ENCODE results near the gene TXK.

Gene TXK

GRCh38 chr4:48073567-48074103, 60.4 kb downstream of the TXK start:
- no peaks in the 10 kb centered on the region for H3K9me3 Mint-ChIP-seq
- no peaks in the 10 kb centered on the region for H3K4me1 Mint-ChIP-seq (ENCODE audit: low read depth)
- H3K36me3 Mint-ChIP-seq (ENCODE audit: low read depth) = peaks cover 41% of the 10 kb centered on the region
- no peaks in the 10 kb centered on the region for H3K27me3 Mint-ChIP-seq (ENCODE audit: low read depth)
- no peak overlapping the region for H3K4me3 Mint-ChIP-seq
- no peak overlapping the region for H3K27ac Mint-ChIP-seq

GRCh38 chr4:48071191-48071590, 62.9 kb downstream of the TXK start:
- peaks cover under 1% of the 10 kb centered on the region for H3K4me1 Mint-ChIP-seq (ENCODE audit: low read depth)
- no peak overlapping the region for H3K4me3 Mint-ChIP-seq
- no peaks in the 10 kb centered on the region for H3K9me3 Mint-ChIP-seq
- no peak overlapping the region for H3K27ac Mint-ChIP-seq
- no peaks in the 10 kb centered on the region for H3K27me3 Mint-ChIP-seq (ENCODE audit: low read depth)
- peaks cover 46% of the 10 kb centered on the region for H3K36me3 Mint-ChIP-seq (ENCODE audit: low read depth)

DNA sequence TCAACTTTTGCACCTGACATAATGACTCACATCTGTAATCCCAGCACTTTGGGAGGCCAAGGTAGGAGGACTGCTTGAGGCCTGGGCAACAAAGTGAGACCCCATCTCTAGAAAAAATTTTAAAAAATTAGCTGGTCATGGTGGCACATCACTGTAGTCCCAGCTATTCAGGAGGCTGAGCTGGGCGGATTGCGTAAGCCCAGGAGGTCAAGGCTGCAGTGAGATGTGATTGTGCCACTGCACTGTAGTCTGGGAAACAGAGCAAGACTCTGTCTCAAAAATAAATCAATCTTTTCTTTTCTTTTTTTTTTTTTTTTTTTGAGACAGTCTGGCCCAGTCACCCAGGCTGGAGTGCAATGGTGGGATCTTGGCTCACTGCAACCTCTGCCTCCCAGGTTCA, 65.0 kb downstream of the TXK start:
- Mint-ChIP-seq H3K27ac (no peak overlapping the region), H3K36me3 (ENCODE audit: low read depth) (peaks cover 52% of the 10 kb centered on the region), H3K9me3 (no peaks in the 10 kb centered on the region), H3K27me3 (ENCODE audit: low read depth) (no peaks in the 10 kb centered on the region), H3K4me3 (no peak overlapping the region), H3K4me1 (ENCODE audit: low read depth) (peaks cover 11% of the 10 kb centered on the region)

DNA sequence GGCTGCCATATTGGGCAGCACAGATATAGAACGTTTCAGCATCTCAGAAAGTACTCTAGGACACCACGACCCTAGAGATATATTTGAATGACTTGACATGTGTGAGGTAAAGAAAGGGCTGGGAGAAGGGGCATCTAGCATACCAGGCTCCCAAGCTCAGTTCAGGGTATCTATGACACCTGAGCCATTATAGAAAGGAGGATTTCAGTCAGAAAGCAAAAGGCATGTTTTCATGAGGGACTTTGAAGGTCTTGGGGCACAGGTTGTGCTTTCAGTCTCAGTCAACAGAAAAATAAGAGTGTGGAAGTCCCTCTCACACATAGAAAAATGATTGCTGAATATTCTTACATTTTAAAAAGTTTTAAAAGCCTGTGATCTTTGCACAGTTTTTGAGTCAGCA, 65.9 kb downstream of the TXK start:
- no peak overlapping the region for H3K4me3 Mint-ChIP-seq
- H3K36me3 Mint-ChIP-seq (ENCODE audit: low read depth) = peaks cover 44% of the 10 kb centered on the region
- H3K27ac Mint-ChIP-seq = no peak overlapping the region
- H3K9me3 Mint-ChIP-seq = no peaks in the 10 kb centered on the region
- no peaks in the 10 kb centered on the region for H3K27me3 Mint-ChIP-seq (ENCODE audit: low read depth)
- peaks cover 11% of the 10 kb centered on the region for H3K4me1 Mint-ChIP-seq (ENCODE audit: low read depth)

GRCh38 chr4:48067536-48067935, 66.5 kb downstream of the TXK start:
- no peaks in the 10 kb centered on the region for H3K9me3 Mint-ChIP-seq
- peaks cover 11% of the 10 kb centered on the region for H3K4me1 Mint-ChIP-seq (ENCODE audit: low read depth)
- peaks cover 47% of the 10 kb centered on the region for H3K36me3 Mint-ChIP-seq (ENCODE audit: low read depth)
- H3K27ac Mint-ChIP-seq = no peak overlapping the region
- no peak overlapping the region for H3K4me3 Mint-ChIP-seq
- no peaks in the 10 kb centered on the region for H3K27me3 Mint-ChIP-seq (ENCODE audit: low read depth)

DNA sequence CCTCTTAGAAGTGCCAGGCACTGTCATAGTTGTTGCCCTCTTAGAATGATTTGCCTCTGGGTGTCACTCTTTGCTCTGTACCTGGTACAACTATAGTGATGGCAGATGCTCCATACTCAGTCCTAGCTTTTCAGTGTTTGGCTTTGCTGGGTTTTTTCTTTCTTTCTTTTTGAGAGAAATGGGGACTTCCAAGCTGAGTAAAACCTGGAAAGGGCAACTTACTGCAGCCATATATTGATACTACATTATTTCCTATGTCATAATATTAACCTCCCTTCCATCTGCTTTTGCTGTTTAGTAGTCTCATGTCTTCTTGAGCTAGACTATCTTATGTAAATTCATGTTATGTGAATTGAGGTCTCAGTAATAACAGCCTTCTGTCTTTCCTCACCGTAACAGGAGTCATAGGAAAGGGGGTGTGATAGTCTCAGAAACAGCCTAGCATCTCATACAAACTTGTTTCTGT, 68.4 kb downstream of the TXK start:
- Mint-ChIP-seq H3K27ac (no peak overlapping the region), H3K27me3 (ENCODE audit: low read depth) (no peaks in the 10 kb centered on the region), H3K4me1 (ENCODE audit: low read depth) (peaks cover 11% of the 10 kb centered on the region), H3K36me3 (ENCODE audit: low read depth) (peaks cover 45% of the 10 kb centered on the region), H3K9me3 (peaks cover 8% of the 10 kb centered on the region), H3K4me3 (no peak overlapping the region)

DNA sequence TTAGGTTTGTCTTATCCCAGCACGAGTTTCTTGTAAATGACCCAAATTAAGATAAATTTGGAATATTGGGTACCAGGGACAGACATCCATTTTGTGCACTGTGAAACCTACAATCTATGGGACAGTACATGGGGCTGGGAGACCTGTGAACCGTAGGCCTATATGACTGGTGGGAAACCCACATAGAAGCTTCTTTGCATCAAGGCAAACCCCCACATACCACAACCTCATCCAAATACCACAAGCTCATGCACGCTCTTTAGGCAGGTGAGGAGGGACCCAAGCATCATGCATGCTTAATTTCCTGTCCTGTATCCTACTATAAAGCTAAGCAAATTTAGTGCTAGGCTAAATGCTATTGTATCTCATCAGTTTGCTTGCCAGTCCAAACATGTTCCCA, 69.7 kb downstream of the TXK start:
- Mint-ChIP-seq H3K27ac (no peak overlapping the region), H3K27me3 (ENCODE audit: low read depth) (no peaks in the 10 kb centered on the region), H3K9me3 (peaks cover 18% of the 10 kb centered on the region), H3K4me3 (no peak overlapping the region), H3K36me3 (ENCODE audit: low read depth) (peaks cover 38% of the 10 kb centered on the region), H3K4me1 (ENCODE audit: low read depth) (peaks cover 11% of the 10 kb centered on the region)

DNA sequence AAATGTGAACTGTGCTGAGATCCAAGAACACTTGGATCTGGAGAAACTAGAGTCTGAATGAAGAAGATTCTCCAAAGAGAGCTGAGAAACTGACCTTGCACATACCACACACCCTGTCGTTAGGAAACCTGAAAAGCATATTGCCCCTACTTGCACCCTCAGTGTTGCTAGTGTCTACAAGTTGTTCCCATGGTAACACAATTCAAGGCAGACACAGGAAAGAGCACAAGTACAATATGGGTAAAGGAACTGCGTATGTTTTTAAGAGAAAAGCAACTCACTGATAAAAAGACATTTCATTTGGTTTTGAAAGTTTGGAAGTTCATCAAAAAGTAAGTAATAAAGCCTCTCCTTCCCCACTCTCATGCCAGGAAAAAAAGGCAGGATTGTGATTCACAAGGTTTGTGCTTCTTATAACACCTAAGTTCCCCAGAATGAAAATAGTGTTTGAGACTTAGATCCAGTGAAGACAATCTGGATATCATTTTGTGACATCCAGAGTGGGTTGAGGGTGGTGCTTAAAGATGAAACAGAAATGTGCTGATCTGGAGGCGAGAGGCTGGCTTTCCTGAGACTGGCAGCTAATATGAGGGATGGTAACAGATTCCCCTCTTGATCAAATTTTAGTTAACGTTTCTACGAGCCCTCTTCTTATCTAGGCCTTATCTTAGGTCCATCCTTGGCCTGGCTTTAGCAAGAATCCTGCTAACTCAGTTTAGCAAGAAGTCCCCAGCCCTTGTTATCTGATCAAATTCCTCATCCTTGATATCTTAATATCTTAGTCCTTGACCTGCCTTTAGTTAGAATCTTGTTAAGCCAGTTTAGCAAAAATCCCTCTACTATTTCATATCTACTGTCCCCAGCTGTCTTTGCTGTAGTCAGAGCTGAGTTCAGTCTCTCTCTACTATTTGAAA, 75.2 kb downstream of the TXK start:
- H3K9me3 Mint-ChIP-seq = peaks cover 23% of the 10 kb centered on the region
- no peak overlapping the region for H3K4me3 Mint-ChIP-seq
- peaks cover 7% of the 10 kb centered on the region for H3K36me3 Mint-ChIP-seq (ENCODE audit: low read depth)
- H3K4me1 Mint-ChIP-seq (ENCODE audit: low read depth) = no peaks in the 10 kb centered on the region
- H3K27me3 Mint-ChIP-seq (ENCODE audit: low read depth) = no peaks in the 10 kb centered on the region
- H3K27ac Mint-ChIP-seq = no peak overlapping the region

GRCh38 chr4:48051078-48051477, 83.0 kb downstream of the TXK start:
- peaks cover 10% of the 10 kb centered on the region for H3K4me1 Mint-ChIP-seq (ENCODE audit: low read depth)
- no peak overlapping the region for H3K27ac Mint-ChIP-seq
- H3K9me3 Mint-ChIP-seq = no peaks in the 10 kb centered on the region
- H3K27me3 Mint-ChIP-seq (ENCODE audit: low read depth) = peaks cover 48% of the 10 kb centered on the region
- no peak overlapping the region for H3K4me3 Mint-ChIP-seq
- H3K36me3 Mint-ChIP-seq (ENCODE audit: low read depth) = no peaks in the 10 kb centered on the region

- Mint-ChIP-seq H3K27ac (no peak overlapping the region), H3K27me3 (ENCODE audit: low read depth) (peaks cover 60% of the 10 kb centered on the region), H3K9me3 (no peaks in the 10 kb centered on the region), H3K4me3 (no peak overlapping the region), H3K36me3 (ENCODE audit: low read depth) (no peaks in the 10 kb centered on the region), H3K4me1 (ENCODE audit: low read depth) (peaks cover 12% of the 10 kb centered on the region)
Observed at GRCh38 chr4:48049483-48049882, 84.6 kb downstream of the TXK start.

DNA sequence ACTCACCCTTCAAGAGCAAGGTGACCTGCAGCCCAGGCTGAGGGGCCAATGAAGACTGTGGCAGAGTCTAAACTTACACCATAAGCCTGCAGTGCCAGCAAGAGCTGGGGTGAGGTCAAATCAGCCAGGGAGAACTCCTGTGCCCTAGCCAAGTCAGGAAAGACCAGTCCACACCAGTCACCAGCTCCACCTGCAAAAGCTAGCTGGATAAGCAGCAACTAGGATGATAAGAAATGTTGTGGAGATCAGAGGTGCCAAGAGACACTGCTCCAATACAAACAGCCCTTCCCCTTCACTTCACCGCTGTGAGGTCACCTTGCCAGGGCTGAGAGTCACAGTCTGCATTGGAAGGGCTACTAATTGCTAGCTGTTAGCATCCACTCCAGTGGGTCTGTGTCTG, 86.2 kb downstream of the TXK start:
- Mint-ChIP-seq H3K27ac (no peak overlapping the region), H3K36me3 (ENCODE audit: low read depth) (no peaks in the 10 kb centered on the region), H3K9me3 (no peaks in the 10 kb centered on the region), H3K27me3 (ENCODE audit: low read depth) (peaks cover 74% of the 10 kb centered on the region), H3K4me1 (ENCODE audit: low read depth) (peaks cover 16% of the 10 kb centered on the region), H3K4me3 (no peak overlapping the region)

DNA sequence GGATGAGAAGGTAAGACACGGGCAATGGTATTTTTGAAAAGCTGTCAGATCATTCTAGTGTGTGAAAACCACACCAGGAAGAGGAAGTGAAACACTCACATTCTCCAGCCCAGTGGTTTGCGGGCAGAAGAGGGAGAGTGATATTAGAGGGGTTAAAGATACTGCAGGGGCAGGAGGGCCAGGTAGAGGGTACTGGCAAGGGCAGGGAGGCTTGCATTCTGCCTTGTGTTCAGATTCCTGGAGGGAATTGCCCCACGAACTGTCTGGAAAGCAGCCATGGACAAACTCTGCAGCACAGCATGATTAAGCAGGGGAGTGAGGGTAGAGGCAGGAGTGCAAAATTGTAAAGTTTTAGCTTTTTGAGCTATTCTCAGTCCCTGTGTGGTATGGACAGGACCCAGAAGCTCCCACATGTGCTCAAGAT, 86.6 kb downstream of the TXK start:
- H3K4me3 Mint-ChIP-seq = no peak overlapping the region
- H3K4me1 Mint-ChIP-seq (ENCODE audit: low read depth) = peaks cover 18% of the 10 kb centered on the region
- H3K9me3 Mint-ChIP-seq = no peaks in the 10 kb centered on the region
- H3K27me3 Mint-ChIP-seq (ENCODE audit: low read depth) = peaks cover 78% of the 10 kb centered on the region
- H3K36me3 Mint-ChIP-seq (ENCODE audit: low read depth) = no peaks in the 10 kb centered on the region
- H3K27ac Mint-ChIP-seq = no peak overlapping the region

- Mint-ChIP-seq H3K27me3 (ENCODE audit: low read depth) (peaks cover 91% of the 10 kb centered on the region), H3K36me3 (ENCODE audit: low read depth) (no peaks in the 10 kb centered on the region), H3K27ac (no peak overlapping the region), H3K9me3 (no peaks in the 10 kb centered on the region), H3K4me3 (no peak overlapping the region), H3K4me1 (ENCODE audit: low read depth) (peaks cover 18% of the 10 kb centered on the region)
Observed at GRCh38 chr4:48046059-48046458, 88.0 kb downstream of the TXK start.

DNA sequence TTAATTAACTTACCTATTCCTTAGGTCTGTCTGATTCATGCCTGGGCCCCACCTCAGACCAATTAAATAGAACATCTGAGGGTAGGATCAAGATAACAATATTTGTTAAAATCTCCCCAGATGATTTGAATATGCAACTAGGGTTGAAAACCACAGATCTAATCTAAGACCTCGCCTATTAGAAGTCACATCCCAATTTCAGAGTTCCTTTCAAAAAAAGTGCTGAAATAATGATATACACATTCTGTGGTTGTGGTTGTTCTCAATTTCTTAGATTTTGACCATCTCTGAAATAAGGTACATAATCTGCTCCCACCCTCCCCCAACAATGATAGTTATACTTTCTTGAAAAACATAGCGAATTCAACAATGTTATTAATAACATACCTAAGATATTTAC, 89.8 kb downstream of the TXK start:
- Mint-ChIP-seq H3K4me1 (ENCODE audit: low read depth) (peaks cover 18% of the 10 kb centered on the region), H3K36me3 (ENCODE audit: low read depth) (no peaks in the 10 kb centered on the region), H3K4me3 (no peak overlapping the region), H3K27me3 (ENCODE audit: low read depth) (peaks cover 75% of the 10 kb centered on the region), H3K27ac (no peak overlapping the region), H3K9me3 (no peaks in the 10 kb centered on the region)

DNA sequence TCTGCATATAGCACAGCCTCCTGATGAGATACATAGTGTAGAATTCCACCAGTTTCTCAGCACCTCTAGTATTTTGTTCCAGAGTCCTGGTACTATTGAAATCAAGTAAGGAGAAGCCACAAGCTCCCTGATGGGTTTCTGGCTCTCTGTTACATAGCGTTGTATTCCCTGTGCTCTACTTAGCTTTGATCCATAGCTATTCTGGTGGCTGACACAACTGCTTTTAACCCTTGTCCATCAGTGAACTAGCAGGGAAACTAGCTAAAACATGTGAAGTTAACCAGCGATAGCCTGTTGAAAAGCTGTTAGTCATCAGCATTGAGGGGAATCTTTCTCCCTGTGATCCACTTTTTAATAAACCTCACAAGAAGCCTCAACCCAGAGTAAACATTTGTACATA, 90.5 kb downstream of the TXK start:
- peaks cover 67% of the 10 kb centered on the region for H3K27me3 Mint-ChIP-seq (ENCODE audit: low read depth)
- H3K36me3 Mint-ChIP-seq (ENCODE audit: low read depth) = no peaks in the 10 kb centered on the region
- H3K4me3 Mint-ChIP-seq = no peak overlapping the region
- H3K27ac Mint-ChIP-seq = no peak overlapping the region
- no peaks in the 10 kb centered on the region for H3K9me3 Mint-ChIP-seq
- H3K4me1 Mint-ChIP-seq (ENCODE audit: low read depth) = peaks cover 18% of the 10 kb centered on the region

Measured in T-helper 1 cell treated with Interleukin-12 subunit alpha and Interleukin-12 subunit beta and Interleukin-4 antibody, amounts not matched to agents 30 μg/mL and 1 μg/mL, for 36 hours (primary cell).